DMS53 treated with DMSO at 0.1 percent for 48 hours (cell line): Measurements from ENCODE around the gene ATF6B.

ENCODE experiments used
- DNase-seq: peaks from one replicate; lab custom pipeline; 2025; ENCODE audit not compliant: unreplicated experiment; lab: John Stamatoyannopoulos, UW

The ATF6B gene

GRCh38 chr6:32127717-32128592 lies at the start of gene ATF6B:
Gene ATF6B (minus strand): TSS chr6:32128246. CDS start chr6:32128207, 39 bp downstream.
- peak; percentile 99 for DNase-seq

- peak; percentile 85 for DNase-seq
Observed at GRCh38 chr6:32177183-32177787, 49.2 kb upstream of the ATF6B start.

GRCh38 chr6:32176476-32177182 lies 48.6 kb upstream of the ATF6B start:
- DNase-seq, result no peak

GRCh38 chr6:32175711-32176475 lies 47.8 kb upstream of the ATF6B start, which contains the start of gene AGPAT1:
Gene AGPAT1 (minus strand): TSS chr6:32176084. CDS start chr6:32171496, 4,588 bp downstream.
- peak; percentile 93 for DNase-seq

- no peak for DNase-seq
Observed at GRCh38 chr6:32175322-32175710, 47.3 kb upstream of the ATF6B start.

- DNase-seq, result no peak
Observed at GRCh38 chr6:32174416-32174815, 46.4 kb upstream of the ATF6B start.

- no peak for DNase-seq
Observed at GRCh38 chr6:32173051-32173727, 45.1 kb upstream of the ATF6B start.

- DNase-seq, result no peak
Observed at GRCh38 chr6:32171234-32171633, 43.2 kb upstream of the ATF6B start.

GRCh38 chr6:32170294-32170693 lies 42.2 kb upstream of the ATF6B start:
- DNase-seq, result no peak

- no peak for DNase-seq
Observed at GRCh38 chr6:32168807-32169591, 41.0 kb upstream of the ATF6B start.

- DNase-seq, result no peak
Observed at GRCh38 chr6:32168350-32168749, 40.3 kb upstream of the ATF6B start.

GRCh38 chr6:32167761-32168262 lies 39.8 kb upstream of the ATF6B start:
- no peak for DNase-seq

GRCh38 chr6:32167154-32167760 lies 39.2 kb upstream of the ATF6B start:
- peak; percentile 56 for DNase-seq

GRCh38 chr6:32166411-32167061 lies 38.5 kb upstream of the ATF6B start:
- no peak for DNase-seq

- no peak for DNase-seq
Observed at GRCh38 chr6:32164295-32164694, 36.2 kb upstream of the ATF6B start, which contains the start of gene EGFL8. Gene EGFL8 (plus strand): TSS chr6:32164595. CDS start chr6:32166166, 1,571 bp downstream.

- no peak for DNase-seq
Observed at GRCh38 chr6:32163559-32164258, 35.7 kb upstream of the ATF6B start.

GRCh38 chr6:32158052-32158451 lies 30.0 kb upstream of the ATF6B start:
- no peak for DNase-seq

GRCh38 chr6:32156891-32157290 lies 28.8 kb upstream of the ATF6B start:
- no peak for DNase-seq
